ENCODE data around the gene MBD5. TPM values are rescaled to one million over a fixed set of nuclear protein-coding genes. Genes with fewer than 3 reads are reported as not detected.

The MBD5 gene
- polyA plus RNA-seq, 2 of the 4 experiments (the other 2 are of a cell fraction): 5.4 to 24.1 TPM

GRCh38 chr2:148447877-148448276 lies 427.0 kb downstream of the MBD5 start:
- FAIRE-seq: no peak
- DNase-seq (ENCODE audit: low read depth in 1 of 2, low spot score in 1 of 2): no peak
- CTCF ChIA-PET: no interaction called here
- no peak for ATAC-seq
- POLR2A ChIA-PET: no interaction called here
- Histone ChIP-seq H3K4me1 (no peaks in the 10 kb centered on the region), H3K4me3 (no peak overlapping the region), H3K4me2 (no peak overlapping the region), H3K27ac (no peak overlapping the region), H3K9me3 (no peaks in the 10 kb centered on the region)
- WGBS (ENCODE audit: missing lambda C conversion rate): 90% methylated on average over 1 of the region's 1 CpG
- TF ChIP-seq ELK1 (IDR thresholded peaks at IDR 0.05; ENCODE audit: low read depth, low read length) (no peak), HOXA7 (CRISPR knock-in tag; IDR thresholded peaks at IDR 0.05) (no peak), ESRRA (IDR thresholded peaks at IDR 0.05; ENCODE audit: borderline replicate concordance, low read length) (no peak), POLR2A (IDR thresholded peaks at IDR 0.05; ENCODE audit: low read length) (no peak), ATOH8 (CRISPR knock-in tag; IDR thresholded peaks at IDR 0.05; ENCODE audit: low read depth) (no peak), ZSCAN20 (CRISPR knock-in tag; IDR thresholded peaks at IDR 0.05) (no peak), CBX8 (IDR thresholded peaks at IDR 0.05) (no peak), MAFK (IDR thresholded peaks at IDR 0.05; ENCODE audit: partially characterized antibody) (no peak), MYC (IDR thresholded peaks at IDR 0.05; ENCODE audit: borderline replicate concordance, low read length) (no peak), NFE2L2 (conservative IDR thresholded peaks at IDR 0.05; ENCODE audit: low read length) (no peak)
- TF ChIP-seq, protein P1, sequence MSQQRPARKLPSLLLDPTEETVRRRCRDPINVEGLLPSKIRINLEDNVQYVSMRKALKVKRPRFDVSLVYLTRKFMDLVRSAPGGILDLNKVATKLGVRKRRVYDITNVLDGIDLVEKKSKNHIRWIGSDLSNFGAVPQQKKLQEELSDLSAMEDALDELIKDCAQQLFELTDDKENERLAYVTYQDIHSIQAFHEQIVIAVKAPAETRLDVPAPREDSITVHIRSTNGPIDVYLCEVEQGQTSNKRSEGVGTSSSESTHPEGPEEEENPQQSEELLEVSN (IDR thresholded peaks at IDR 0.05; ENCODE audit: borderline replicate concordance, low read depth): no peak

DNA sequence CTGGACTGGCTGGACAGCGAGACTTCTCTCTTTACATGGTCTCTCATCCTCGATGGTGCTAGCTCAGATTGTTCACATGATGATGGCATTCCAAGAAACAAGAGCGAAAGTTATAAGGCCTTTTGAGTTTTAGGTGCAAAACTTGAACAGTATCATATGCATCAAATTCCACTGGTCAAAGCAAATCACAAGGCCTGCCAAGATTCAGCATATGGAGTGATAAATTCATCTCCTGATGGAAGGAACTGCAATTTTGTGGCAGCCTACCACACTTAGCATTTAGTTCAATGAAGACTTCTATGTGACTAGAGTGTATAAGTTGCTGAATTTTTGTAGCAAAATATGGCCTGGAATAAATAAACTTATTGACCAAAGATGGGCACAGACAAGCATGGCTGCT lies 429.6 kb downstream of the MBD5 start:
- ChIA-PET CTCF (no interaction called here), POLR2A (no interaction called here)
- FAIRE-seq: no peak
- TF ChIP-seq FOSL2 (IDR thresholded peaks at IDR 0.05) (no peak), FOSL2 (CRISPR knock-in tag; IDR thresholded peaks at IDR 0.05) (no peak), ATOH8 (CRISPR knock-in tag; IDR thresholded peaks at IDR 0.05; ENCODE audit: low read depth) (no peak), GATA3 (IDR thresholded peaks at IDR 0.05; ENCODE audit: borderline replicate concordance) (no peak), POLR2AphosphoS2 (conservative IDR thresholded peaks at IDR 0.05; ENCODE audit: low read length) (no peak), ZFP36 (IDR thresholded peaks at IDR 0.05; ENCODE audit: borderline replicate concordance, partially characterized antibody) (no peak), CBX2 (IDR thresholded peaks at IDR 0.05; ENCODE audit: borderline replicate concordance, low read depth) (no peak), KDM1A (IDR thresholded peaks at IDR 0.05; ENCODE audit: low read depth) (no peak), ELK1 (IDR thresholded peaks at IDR 0.05; ENCODE audit: low read depth, low read length) (no peak), HOXB5 (CRISPR knock-in tag; IDR thresholded peaks at IDR 0.05) (no peak), SMC3 (IDR thresholded peaks at IDR 0.05) (no peak), CHD4 (IDR thresholded peaks at IDR 0.05; ENCODE audit: borderline replicate concordance) (no peak), CEBPB (IDR thresholded peaks at IDR 0.05) (no peak), CBX8 (IDR thresholded peaks at IDR 0.05) (no peak), RNF2 (IDR thresholded peaks at IDR 0.05; ENCODE audit: borderline replicate concordance, low read depth) (no peak), ESRRA (IDR thresholded peaks at IDR 0.05; ENCODE audit: borderline replicate concordance, low read length) (no peak)
- TF ChIP-seq, protein P2, sequence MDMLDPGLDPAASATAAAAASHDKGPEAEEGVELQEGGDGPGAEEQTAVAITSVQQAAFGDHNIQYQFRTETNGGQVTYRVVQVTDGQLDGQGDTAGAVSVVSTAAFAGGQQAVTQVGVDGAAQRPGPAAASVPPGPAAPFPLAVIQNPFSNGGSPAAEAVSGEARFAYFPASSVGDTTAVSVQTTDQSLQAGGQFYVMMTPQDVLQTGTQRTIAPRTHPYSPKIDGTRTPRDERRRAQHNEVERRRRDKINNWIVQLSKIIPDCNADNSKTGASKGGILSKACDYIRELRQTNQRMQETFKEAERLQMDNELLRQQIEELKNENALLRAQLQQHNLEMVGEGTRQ (IDR thresholded peaks at IDR 0.05): no peak
- TF ChIP-seq, protein P3, sequence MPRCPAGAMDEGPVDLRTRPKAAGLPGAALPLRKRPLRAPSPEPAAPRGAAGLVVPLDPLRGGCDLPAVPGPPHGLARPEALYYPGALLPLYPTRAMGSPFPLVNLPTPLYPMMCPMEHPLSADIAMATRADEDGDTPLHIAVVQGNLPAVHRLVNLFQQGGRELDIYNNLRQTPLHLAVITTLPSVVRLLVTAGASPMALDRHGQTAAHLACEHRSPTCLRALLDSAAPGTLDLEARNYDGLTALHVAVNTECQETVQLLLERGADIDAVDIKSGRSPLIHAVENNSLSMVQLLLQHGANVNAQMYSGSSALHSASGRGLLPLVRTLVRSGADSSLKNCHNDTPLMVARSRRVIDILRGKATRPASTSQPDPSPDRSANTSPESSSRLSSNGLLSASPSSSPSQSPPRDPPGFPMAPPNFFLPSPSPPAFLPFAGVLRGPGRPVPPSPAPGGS (IDR thresholded peaks at IDR 0.05): no peak
- Histone ChIP-seq H3K4me3 (no peak overlapping the region), H3K9me3 (no peaks in the 10 kb centered on the region), H3K4me1 (no peaks in the 10 kb centered on the region), H3K27ac (no peak overlapping the region), H3K4me2 (no peak overlapping the region)
- no peak for ATAC-seq
- 77% methylated on average over 3 of the region's 3 CpGs for WGBS (ENCODE audit: missing lambda C conversion rate)
- DNase-seq (ENCODE audit: low read depth in 1 of 2, low spot score in 1 of 2): no peak

Measured in A549 (cell line).